ENCODE measurements around the gene AQP1.
A peak's percentile ranks its signal among the peaks of the same experiment; 100 is the strongest.

The AQP1 gene

GRCh38 chr7:30936650-30937245 is 25.1 kb downstream of the AQP1 start:
- TF ChIP-seq CTCF (IDR thresholded peaks at IDR 0.05; ENCODE audit: control insufficient read depth, extremely low read depth, insufficient read depth): no peak
- no peak for DNase-seq (ENCODE audit: low read depth)
- no peak overlapping the region for H3K4me3 ChIP-seq (ENCODE audit: low read depth, low read length)

GRCh38 chr7:30937416-30937815 is 25.8 kb downstream of the AQP1 start:
- TF ChIP-seq CTCF (IDR thresholded peaks at IDR 0.05; ENCODE audit: control insufficient read depth, extremely low read depth, insufficient read depth): no peak
- H3K4me3 ChIP-seq (ENCODE audit: low read depth, low read length): no peak overlapping the region
- DNase-seq (ENCODE audit: low read depth): no peak

GRCh38 chr7:30938435-30939316 is 27.0 kb downstream of the AQP1 start:
- H3K4me3 ChIP-seq (ENCODE audit: low read depth, low read length): no peak overlapping the region
- TF ChIP-seq CTCF (IDR thresholded peaks at IDR 0.05; ENCODE audit: control insufficient read depth, extremely low read depth, insufficient read depth): peak; percentile 99
- DNase-seq (ENCODE audit: low read depth): peak; percentile 59

- peak; percentile 40 for DNase-seq (ENCODE audit: low read depth)
- H3K4me3 ChIP-seq (ENCODE audit: low read depth, low read length): no peak overlapping the region
- no peak for TF ChIP-seq CTCF (IDR thresholded peaks at IDR 0.05; ENCODE audit: control insufficient read depth, extremely low read depth, insufficient read depth)
These were observed 30.1 kb downstream of the AQP1 start for GRCh38 chr7:30941582-30942323.

- no peak for DNase-seq (ENCODE audit: low read depth)
- H3K4me3 ChIP-seq (ENCODE audit: low read depth, low read length): no peak overlapping the region
- TF ChIP-seq CTCF (IDR thresholded peaks at IDR 0.05; ENCODE audit: control insufficient read depth, extremely low read depth, insufficient read depth): no peak
These were observed 38.5 kb downstream of the AQP1 start for GRCh38 chr7:30950197-30950596.

GRCh38 chr7:30954914-30955313 is 43.3 kb downstream of the AQP1 start:
- TF ChIP-seq CTCF (IDR thresholded peaks at IDR 0.05; ENCODE audit: control insufficient read depth, extremely low read depth, insufficient read depth): no peak
- DNase-seq (ENCODE audit: low read depth): no peak
- H3K4me3 ChIP-seq (ENCODE audit: low read depth, low read length): no peak overlapping the region

Measured in LNCaP clone FGC (cell line).